Progenitor cell of endocrine pancreas (in vitro differentiated cells): ENCODE results near the gene ZFP57. TPM values are rescaled to one million over a fixed set of nuclear protein-coding genes. Genes with fewer than 3 reads are reported as not detected.
A peak's percentile ranks its signal among the peaks of the same experiment; 100 is the strongest.
"Not testable (repeated sequence)": the region's sequence is repeated elsewhere in the genome, so short reads cannot be mapped to it uniquely, and the experiment has no call there.

Experiments used
- DNase-seq: peaks from one replicate; pipeline ENCODE4 v3.0.0; 2021; ENCODE audit warnings: low spot score; ENCODE audit not compliant: unreplicated experiment
- H3K27ac Mint-ChIP-seq: 2 replicates; pipeline ENCODE4 v1.8.0; 2021; ENCODE audit warnings: mild to moderate bottlenecking, moderate library complexity, mixed read lengths
- H3K27me3 Mint-ChIP-seq: 2 replicates; pipeline ENCODE4 v1.8.0; 2021; ENCODE audit warnings: mixed read lengths
- H3K36me3 Mint-ChIP-seq: 2 replicates; pipeline ENCODE4 v1.8.0; 2022; ENCODE audit warnings: mixed read lengths; ENCODE audit not compliant: insufficient read depth
- H3K4me1 Mint-ChIP-seq: 2 replicates; pipeline ENCODE4 v1.8.0; 2021; ENCODE audit warnings: low read depth, mixed read lengths
- H3K4me3 Mint-ChIP-seq: 2 replicates; pipeline ENCODE4 v1.8.0; 2021; ENCODE audit warnings: low read depth, mild to moderate bottlenecking, moderate library complexity, mixed read lengths
- H3K9me3 Mint-ChIP-seq: 2 replicates; pipeline ENCODE4 v1.8.0; 2021; ENCODE audit warnings: low read depth, mixed read lengths
- CTCF ChIP-seq: fragments of 200-600 bp; sonication (generic); IDR thresholded peaks from one replicate; pipeline ENCODE4 v1.5.0; 2021; ENCODE audit warnings: antibody characterized with exemption, mild to moderate bottlenecking; ENCODE audit not compliant: unreplicated experiment
- total RNA-seq: library from RNA; stranded (reverse); gene quantifications from 2 replicates; pipeline ENCODE4 v1.2.1, GENCODE V29; 2021

ZFP57 gene
- total RNA-seq, 1 donor from 2014 or later, result 0.14 TPM

- Mint-ChIP-seq H3K27me3 (no peaks in the 10 kb centered on the region), H3K4me3 (no peak overlapping the region), H3K4me1 (peaks cover 6% of the 10 kb centered on the region), H3K27ac (peak overlapping the region; percentile 92), H3K36me3 (no peaks in the 10 kb centered on the region), H3K9me3 (no peaks in the 10 kb centered on the region)
- no peak for DNase-seq
- no peak for TF ChIP-seq CTCF
Observed at GRCh38 chr6:29676981-29677601, 3.9 kb downstream of the ZFP57 start.

GRCh38 chr6:29675561-29675960 lies 5.4 kb downstream of the ZFP57 start:
- peaks cover 6% of the 10 kb centered on the region for H3K27me3 Mint-ChIP-seq
- no peaks in the 10 kb centered on the region for H3K36me3 Mint-ChIP-seq
- peaks cover 6% of the 10 kb centered on the region for H3K4me1 Mint-ChIP-seq
- DNase-seq, result no peak
- TF ChIP-seq CTCF, result no peak
- H3K4me3 Mint-ChIP-seq, result no peak overlapping the region
- no peaks in the 10 kb centered on the region for H3K9me3 Mint-ChIP-seq
- H3K27ac Mint-ChIP-seq, result peak overlapping the region; percentile 69

GRCh38 chr6:29674008-29674407 lies 6.9 kb downstream of the ZFP57 start:
- Mint-ChIP-seq H3K4me3 (no peak overlapping the region), H3K27me3 (peaks cover 8% of the 10 kb centered on the region), H3K27ac (no peak overlapping the region), H3K36me3 (no peaks in the 10 kb centered on the region), H3K9me3 (no peaks in the 10 kb centered on the region), H3K4me1 (peaks cover 6% of the 10 kb centered on the region)
- no peak for DNase-seq
- TF ChIP-seq CTCF, result no peak

- Mint-ChIP-seq H3K4me1 (peaks cover 6% of the 10 kb centered on the region), H3K9me3 (no peaks in the 10 kb centered on the region), H3K27me3 (peaks cover 9% of the 10 kb centered on the region), H3K4me3 (no peak overlapping the region), H3K27ac (no peak overlapping the region), H3K36me3 (no peaks in the 10 kb centered on the region)
- no peak for DNase-seq
- TF ChIP-seq CTCF, result no peak
Observed at GRCh38 chr6:29673161-29673560, 7.8 kb downstream of the ZFP57 start.

- DNase-seq, H3K9me3 Mint-ChIP-seq, H3K4me3 Mint-ChIP-seq, H3K4me1 Mint-ChIP-seq, H3K27ac Mint-ChIP-seq, H3K36me3 Mint-ChIP-seq: not testable (repeated sequence)
- peaks cover 18% of the 10 kb centered on the region for H3K27me3 Mint-ChIP-seq
Observed at GRCh38 chr6:29672116-29672515, 8.8 kb downstream of the ZFP57 start.

GRCh38 chr6:29671026-29671425 lies 9.9 kb downstream of the ZFP57 start:
- H3K36me3 Mint-ChIP-seq, result no peaks in the 10 kb centered on the region
- peaks cover 18% of the 10 kb centered on the region for H3K27me3 Mint-ChIP-seq
- TF ChIP-seq CTCF, result no peak
- no peak for DNase-seq
- no peak overlapping the region for H3K4me3 Mint-ChIP-seq
- H3K27ac Mint-ChIP-seq, result no peak overlapping the region
- no peaks in the 10 kb centered on the region for H3K4me1 Mint-ChIP-seq
- no peaks in the 10 kb centered on the region for H3K9me3 Mint-ChIP-seq
